NAMALWA (cell line): ENCODE results near the gene C1orf141.
"Not testable (repeated sequence)": the region's sequence is repeated elsewhere in the genome, so short reads cannot be mapped to it uniquely, and the experiment has no call there.

Source experiments
- DNase-seq: peaks from one replicate; pipeline ENCODE4 v3.0.0-alpha.2; 2015; ENCODE audit warnings: low spot score

Gene C1orf141

DNA sequence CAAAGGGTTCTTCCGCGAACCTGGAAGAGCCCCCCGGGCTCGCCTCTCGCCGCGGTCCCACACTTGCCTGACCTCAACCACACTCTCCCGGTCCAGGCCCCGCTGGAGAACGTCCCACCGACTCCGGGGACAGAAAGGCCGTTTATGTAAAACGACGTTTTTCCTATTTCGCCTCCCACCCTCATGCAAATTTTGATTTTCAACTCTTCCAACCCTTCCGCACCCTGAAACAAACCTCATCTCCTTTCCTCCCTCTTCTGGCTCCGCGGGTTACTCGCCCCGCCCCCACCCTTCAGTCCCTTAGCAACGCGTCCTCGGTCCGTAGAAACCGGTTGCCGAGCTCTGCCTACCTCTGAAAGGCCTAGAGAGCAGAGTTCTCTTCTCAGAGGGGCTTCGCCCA, at the start of gene C1orf141:
C1orf141 (minus strand) TSS at position 276 of the 400 bp plus-strand sequence. CDS start 7,730 bp downstream, outside the sequence.
- no peak for DNase-seq

DNA sequence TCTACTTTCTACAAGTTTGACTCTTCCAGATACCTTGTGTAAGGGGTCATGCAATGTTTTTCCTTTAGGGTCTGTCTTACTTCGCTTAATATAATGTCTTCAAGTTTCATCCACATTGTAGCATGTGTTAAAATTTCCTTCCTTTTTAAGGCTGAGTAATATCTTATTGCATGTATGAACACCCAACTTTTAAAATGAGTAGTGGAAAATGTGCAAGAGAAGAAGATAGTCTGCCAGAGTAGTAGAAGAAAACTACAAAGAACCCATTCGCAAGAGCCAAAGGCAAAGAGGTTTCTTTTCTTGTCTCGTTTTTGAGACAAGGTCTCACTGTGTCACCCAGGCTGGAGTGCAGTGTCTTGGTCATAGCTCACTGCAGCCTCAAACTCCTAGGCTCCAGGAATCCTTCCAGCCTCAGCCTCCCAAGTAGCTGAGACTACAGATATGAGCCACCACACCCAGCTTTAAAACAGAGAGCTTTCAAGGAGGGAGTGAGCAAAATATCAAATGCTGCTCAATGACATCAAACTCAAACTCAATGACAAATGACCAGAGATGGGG, 40.8 kb upstream of the C1orf141 start:
- DNase-seq = no peak

GRCh38 chr1:67174716-67175284, 40.0 kb upstream of the C1orf141 start:
- no peak for DNase-seq

GRCh38 chr1:67173988-67174387, 39.2 kb upstream of the C1orf141 start:
- no peak for DNase-seq

GRCh38 chr1:67171978-67172377, 37.2 kb upstream of the C1orf141 start:
- no peak for DNase-seq

- no peak for DNase-seq
These were observed 36.8 kb upstream of the C1orf141 start for GRCh38 chr1:67171574-67171955.

DNA sequence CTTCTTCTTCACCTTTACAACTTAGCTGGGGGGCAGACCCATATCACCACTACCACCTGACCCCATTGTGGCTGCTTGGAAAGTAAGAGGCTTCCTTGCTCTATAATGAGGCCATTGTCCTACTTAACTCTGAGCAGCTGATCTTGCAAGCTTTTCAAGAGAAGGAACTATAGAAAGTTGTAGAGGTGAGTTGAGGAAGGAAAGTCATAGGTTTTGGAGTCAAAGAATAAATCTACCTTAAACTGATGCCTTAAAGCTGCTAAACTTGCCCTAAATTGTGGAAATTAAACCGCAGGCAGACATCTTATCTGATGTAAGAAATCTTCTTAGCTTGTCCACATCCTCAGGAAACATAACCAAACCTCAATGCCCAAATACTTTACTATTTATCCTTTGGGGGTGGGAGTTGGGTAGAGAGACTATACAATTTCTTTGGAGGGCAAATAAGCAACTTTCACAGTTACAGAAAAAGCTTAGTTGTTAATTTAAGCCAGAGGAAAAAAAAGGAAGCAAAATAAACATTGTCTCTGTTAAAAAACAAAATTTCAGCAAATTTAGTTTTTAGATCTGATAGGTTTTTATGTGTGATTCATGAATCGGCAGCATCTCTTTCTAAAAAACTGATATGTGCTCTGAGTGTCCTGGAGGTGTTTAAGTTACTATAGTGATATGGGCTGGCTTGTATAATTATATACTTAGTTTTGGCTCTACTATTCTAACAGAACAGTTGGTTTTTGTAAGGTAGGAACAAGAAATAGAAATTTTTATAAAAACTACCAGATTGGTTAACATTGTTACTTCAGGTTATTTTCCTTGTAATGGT, 36.2 kb upstream of the C1orf141 start:
- DNase-seq = no peak

- DNase-seq = no peak
These were observed 35.2 kb upstream of the C1orf141 start for GRCh38 chr1:67169932-67170331.

GRCh38 chr1:67169496-67169895, 34.7 kb upstream of the C1orf141 start:
- no peak for DNase-seq

DNA sequence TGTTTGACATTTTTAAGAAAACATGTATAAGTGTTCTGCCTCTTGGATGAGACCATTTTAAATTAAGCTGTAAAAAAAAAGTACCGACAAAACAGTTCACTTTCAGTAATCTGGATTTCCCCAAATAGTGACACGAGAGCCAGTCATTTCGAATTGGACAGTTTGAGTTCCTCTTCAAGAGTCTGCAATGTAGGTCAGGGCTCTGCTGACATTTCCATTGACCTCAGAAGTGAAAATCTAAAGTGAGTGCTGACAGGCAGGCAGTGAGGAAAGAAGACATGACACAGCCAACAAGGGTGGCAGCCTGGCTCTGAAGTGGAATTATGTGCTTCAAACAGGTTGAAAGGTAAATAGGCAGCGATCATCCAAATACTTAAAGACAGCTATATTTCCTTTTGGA, 31.4 kb upstream of the C1orf141 start, which contains the start of gene IL23R:
IL23R (plus strand) TSS at position 259 of the 400 bp plus-strand sequence. CDS start 1,667 bp downstream, outside the sequence.
- no peak for DNase-seq

DNA sequence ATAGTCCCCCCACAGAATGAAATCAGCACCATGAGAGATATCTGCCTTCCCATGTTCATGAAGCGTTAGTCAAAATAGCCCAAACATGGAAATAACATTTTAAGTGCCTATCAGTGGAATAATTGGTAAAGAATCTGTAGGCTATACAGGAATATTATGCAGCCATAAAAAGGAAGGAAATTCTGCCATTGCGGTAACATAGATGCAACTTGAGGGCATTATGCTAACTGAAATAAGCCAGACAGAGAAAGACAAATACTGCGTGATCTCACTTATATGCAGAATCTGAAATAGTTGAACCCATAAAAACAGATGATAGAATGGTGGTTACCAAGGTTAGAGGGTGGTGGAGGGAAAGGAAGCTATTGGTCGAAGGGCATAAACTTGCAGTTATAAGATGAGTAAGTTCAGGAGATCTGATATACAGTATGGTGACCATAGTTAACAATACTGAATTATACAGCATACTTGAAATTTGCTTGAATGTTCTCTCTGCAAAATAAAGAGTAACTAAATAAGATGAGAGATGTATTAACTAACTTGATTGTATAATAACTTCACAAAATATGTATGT, 30.8 kb upstream of the C1orf141 start:
- DNase-seq = no peak

GRCh38 chr1:67162954-67163353, 28.2 kb upstream of the C1orf141 start:
- DNase-seq = no peak

DNA sequence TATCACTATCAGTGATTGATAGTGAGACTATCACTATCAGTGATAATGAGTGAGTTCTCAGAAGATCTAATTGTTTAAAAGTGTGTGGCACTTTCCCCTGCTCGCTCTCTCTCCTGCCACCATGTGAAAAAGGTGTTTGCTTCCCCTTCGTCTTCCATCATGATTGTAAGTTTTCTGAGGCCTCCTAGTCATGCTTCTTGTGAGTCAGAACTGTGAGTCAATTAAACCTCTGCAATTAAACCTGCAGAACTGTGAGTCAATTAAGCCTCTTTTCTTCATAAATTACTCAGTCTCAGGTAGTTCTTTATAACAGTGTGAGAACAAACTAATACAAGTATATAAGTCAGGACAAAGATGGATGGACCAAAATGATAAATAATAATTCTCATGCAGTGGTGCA, 24.5 kb upstream of the C1orf141 start:
- DNase-seq = no peak

- no peak for DNase-seq
These were observed 23.6 kb upstream of the C1orf141 start for GRCh38 chr1:67158401-67158800.

GRCh38 chr1:67150931-67151330, 16.2 kb upstream of the C1orf141 start:
- DNase-seq = no peak

DNA sequence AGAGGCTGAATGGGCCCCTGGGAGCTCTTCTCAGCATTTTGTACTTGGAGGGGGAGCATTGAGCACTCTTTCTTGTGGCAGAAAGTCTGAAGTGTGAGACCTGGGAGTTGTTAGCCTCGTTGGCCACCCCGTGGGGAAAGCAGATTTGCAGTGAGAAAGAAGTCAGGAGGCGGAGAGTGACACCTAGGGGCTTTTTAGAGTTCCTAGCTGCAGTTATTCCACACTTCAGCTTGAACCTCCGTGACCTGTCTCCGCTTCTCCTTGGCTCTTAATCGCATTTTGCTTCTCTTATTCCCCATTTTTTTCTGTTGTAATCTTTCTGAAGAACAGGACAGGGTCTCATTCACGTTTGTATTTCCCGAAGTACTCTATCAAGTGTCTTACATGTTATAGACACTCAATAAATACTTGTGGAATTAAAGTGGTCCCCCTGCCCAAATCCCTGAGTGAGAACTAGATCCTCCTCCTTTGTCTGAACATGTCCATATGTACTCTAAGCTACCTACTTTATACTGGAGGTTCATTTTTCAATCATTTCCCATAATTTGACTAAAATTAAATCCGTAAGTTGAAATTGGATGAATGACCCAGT, 14.5 kb upstream of the C1orf141 start:
- peak; percentile 92 for DNase-seq

- no peak for DNase-seq
These were observed 13.9 kb upstream of the C1orf141 start for GRCh38 chr1:67148516-67149178.

DNA sequence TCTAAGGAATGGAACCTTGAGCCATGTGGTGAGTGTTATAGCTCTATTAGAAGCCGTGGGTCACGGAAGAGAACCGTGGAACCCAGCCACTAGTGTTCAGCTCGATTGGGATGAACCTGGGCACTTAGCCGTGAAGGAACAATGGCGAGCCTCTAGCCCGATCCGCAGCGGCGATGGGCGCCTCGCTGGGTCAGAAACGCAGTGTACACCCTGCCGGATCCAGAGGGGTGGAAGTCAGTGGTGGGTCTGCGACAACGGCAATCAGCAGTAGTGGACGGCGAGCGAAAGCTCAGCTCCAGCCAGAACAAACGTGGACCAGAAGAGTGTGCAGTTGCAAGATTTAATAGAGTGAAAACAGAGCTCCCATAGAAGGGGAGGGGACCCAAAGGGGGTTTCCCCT, 13.2 kb upstream of the C1orf141 start:
- DNase-seq = not testable (repeated sequence)

DNA sequence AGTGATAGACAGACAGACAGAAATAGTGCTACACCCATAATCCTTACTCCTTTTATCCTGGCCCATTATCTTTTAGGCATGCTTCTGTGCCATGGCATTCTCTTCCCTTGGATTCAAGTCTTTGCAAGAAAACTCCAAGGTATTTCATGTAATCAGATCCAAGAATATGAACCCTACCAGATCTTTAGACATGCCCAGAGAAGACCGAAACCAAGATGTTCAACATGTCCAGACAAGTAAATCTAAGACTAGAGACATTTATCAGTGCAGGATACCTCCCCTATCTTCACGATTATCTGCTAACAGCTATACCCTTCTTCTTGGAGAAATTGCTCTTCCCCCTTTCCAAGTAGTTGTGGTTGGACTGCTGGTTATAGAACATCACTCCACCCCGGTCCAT, 11.8 kb upstream of the C1orf141 start:
- DNase-seq = no peak

- DNase-seq = no peak
These were observed 11.3 kb upstream of the C1orf141 start for GRCh38 chr1:67146101-67146500.

GRCh38 chr1:67144696-67145095, 9.9 kb upstream of the C1orf141 start:
- peak; percentile 21 for DNase-seq

DNA sequence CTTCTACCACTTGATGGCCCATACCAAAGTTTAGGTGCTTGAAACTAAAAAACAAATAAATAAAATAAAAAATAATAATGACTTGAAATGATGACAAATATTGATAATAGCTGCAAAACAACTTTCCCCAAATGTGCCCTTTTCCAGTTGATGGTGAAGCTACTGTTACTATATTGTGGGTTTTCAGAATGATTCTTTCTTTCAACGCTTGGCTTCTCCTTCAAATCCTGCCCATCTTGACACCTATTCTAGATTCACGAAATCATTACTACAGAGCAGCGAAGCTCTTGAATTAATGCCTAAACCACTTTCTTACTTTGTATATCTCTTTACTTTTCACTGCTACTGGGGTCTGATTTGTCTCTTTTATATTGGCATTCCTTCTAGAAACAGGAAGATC, 9.2 kb upstream of the C1orf141 start:
- no peak for DNase-seq
